Epithelial cell of proximal tubule (primary cell): Measurements from ENCODE around the gene KCNMB2. TPM values are rescaled to one million over a fixed set of nuclear protein-coding genes. Genes with fewer than 3 reads are reported as not detected.

Experiments
- DNase-seq: peaks from one replicate; pipeline ENCODE4 v3.0.0-alpha.2; 2011; ENCODE audit warnings: low read depth
- H3K4me3 ChIP-seq: 2 replicates; pipeline ENCODE4 v1.5.1; 2011; ENCODE audit warnings: low read depth, mild to moderate bottlenecking, low read length
- total RNA-seq: library from RNA; depleted of rRNA; stranded (reverse); fragments of >200 nt; gene quantifications from 2 replicates; pipeline ENCODE4 v1.2.3, GENCODE V29; 2015
- TF ChIP-seq, protein P1 (sequence below): conservative IDR thresholded peaks from 2 replicates; pipeline ENCODE4 v1.5.1; 2012; ENCODE audit warnings: low read depth, mild to moderate bottlenecking, low read length

KCNMB2 gene
- total RNA-seq, 1 donor from 2014 or later: not detected

DNA sequence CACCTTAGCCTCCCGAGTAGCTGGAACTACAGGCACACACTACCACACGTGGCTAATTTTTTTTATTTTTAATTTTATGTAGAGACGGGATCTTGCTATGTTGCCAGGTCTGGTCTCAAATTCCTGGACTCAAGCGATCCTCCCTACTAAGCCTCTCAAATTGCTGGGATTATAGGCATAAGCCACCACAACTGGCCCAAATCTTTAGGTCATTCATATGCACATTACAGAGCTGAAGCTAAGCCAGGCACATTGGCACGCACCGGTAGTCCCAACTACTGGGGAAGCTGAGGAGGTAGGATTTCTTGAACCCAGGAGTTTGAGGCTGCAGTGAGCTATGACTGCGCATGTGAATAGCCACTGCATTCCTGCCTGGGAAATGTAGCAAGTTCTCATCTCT is 269.5 kb downstream of the KCNMB2 start:
- TF ChIP-seq, protein P1, sequence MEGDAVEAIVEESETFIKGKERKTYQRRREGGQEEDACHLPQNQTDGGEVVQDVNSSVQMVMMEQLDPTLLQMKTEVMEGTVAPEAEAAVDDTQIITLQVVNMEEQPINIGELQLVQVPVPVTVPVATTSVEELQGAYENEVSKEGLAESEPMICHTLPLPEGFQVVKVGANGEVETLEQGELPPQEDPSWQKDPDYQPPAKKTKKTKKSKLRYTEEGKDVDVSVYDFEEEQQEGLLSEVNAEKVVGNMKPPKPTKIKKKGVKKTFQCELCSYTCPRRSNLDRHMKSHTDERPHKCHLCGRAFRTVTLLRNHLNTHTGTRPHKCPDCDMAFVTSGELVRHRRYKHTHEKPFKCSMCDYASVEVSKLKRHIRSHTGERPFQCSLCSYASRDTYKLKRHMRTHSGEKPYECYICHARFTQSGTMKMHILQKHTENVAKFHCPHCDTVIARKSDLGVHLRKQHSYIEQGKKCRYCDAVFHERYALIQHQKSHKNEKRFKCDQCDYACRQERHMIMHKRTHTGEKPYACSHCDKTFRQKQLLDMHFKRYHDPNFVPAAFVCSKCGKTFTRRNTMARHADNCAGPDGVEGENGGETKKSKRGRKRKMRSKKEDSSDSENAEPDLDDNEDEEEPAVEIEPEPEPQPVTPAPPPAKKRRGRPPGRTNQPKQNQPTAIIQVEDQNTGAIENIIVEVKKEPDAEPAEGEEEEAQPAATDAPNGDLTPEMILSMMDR: no peak
- DNase-seq: no peak
- no peak overlapping the region for H3K4me3 ChIP-seq

DNA sequence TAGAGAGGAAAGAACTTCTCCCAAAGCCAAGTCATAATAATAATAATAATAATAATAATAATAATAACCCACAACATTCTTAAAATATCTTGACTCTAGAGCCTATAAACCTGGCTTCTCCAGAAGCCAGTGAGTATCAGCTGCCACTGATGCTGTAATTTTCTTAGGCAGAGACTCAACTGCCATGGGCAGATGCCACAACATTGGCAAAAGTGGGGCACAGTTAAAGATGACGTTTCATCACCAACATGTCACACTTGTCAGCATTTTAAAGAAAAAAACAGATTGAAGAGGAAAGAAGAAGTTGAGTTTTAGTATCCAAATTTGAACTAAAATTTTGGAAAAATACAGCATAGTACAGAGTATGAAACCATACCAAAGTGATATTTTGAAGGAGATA is 270.4 kb downstream of the KCNMB2 start:
- DNase-seq: no peak
- H3K4me3 ChIP-seq: no peak overlapping the region
- TF ChIP-seq, protein P1: no peak

DNA sequence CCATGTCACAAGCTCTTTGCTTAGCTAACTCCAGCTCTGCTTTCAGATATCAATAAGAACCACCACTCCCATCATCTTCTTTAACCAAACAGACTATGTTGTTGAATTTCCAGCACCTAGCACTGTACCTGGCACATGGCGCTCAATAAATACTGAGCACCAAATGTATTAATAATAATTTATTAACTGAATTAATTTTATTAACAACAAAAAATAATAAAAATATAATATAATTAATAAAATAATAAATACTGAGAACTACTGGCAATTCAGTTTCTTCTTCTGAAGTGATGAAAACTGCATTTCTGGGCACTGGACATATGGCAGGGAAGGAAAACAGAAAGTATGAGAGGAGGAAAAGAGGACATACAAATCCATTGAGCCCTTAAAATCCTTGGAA is 271.5 kb downstream of the KCNMB2 start:
- DNase-seq: no peak
- TF ChIP-seq, protein P1: no peak
- H3K4me3 ChIP-seq: no peak overlapping the region

DNA sequence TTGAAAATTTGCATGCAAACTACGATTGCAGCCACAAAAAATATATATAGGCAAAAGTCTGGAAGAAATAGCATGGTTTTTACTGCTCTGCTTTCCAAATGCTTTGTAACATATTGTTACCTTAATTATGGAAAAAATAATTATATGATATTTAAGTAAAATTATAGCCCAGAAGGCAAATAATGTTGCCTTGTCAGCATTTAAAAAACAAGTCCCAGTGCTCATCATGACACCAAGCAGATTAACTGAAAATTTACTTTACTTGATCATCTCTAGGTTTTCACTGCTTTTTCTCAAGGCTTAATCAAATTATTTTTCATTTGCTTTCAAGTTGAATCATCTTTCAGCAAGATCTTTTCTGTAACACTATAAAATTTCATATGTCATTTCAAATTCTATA is 272.5 kb downstream of the KCNMB2 start:
- H3K4me3 ChIP-seq: no peak overlapping the region
- no peak for DNase-seq
- TF ChIP-seq, protein P1: no peak

DNA sequence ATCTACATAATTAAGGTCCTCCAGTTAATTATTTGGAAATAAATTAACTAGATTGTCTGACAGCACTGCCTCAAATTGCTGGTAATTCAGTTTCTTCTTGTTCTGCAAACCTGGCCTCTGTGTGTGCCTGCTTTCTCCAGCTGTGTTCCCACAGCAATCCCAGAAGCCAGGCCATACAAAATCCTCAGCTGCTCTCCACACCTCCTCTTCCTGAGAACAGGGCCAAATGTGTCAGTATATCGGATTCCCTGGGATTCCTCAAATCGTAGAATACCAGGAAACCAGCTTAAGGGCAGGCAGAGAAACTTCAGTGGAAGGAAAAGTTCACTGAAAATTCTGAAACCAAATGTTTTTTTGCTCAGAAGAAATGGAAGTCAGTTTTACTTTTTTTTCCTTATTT is 273.9 kb downstream of the KCNMB2 start:
- DNase-seq: no peak
- TF ChIP-seq, protein P1: no peak
- no peak overlapping the region for H3K4me3 ChIP-seq

DNA sequence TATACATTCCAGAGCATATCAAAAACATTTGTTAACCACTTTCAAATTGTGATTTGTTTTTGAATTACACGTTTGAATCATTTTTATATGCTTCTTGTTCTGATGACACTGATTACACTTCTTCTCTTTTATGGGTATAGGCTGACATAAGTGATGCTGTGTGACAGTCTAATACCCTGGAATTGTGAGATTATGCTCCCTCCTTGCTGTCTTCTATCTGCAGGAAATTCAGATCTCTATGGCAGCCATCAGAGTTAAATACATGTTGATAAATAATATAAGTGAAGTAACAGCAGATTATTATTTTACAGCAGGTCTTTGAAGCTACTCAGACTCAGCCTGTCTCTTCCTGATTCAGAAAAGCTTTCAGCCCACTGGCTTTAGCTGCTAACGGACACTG is 286.5 kb downstream of the KCNMB2 start:
- no peak for DNase-seq
- H3K4me3 ChIP-seq: no peak overlapping the region
- TF ChIP-seq, protein P1: no peak

DNA sequence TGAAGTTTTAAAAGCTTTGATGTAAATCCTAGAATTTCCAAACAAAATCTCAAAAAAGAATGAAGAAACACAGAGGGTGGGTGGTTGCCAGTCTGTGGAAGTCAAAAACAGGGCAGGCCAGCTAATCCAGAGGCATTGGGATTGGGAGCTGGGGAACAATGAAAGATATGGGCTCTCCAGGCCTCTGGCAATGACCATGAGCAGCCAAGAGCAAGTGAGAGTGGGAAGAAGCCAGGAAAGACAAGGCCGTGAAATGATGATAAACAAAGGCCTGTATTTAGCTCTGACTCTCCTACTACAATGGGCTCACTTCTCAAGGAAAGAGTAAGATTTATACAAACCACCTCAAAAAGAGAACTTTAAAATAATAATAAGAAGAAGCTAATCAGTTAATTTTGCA is 286.9 kb downstream of the KCNMB2 start:
- no peak overlapping the region for H3K4me3 ChIP-seq
- DNase-seq: no peak
- TF ChIP-seq, protein P1: no peak
